Adrenal gland (tissue), 5 donors: ENCODE data around the gene SRGAP3.

Experiments
- CTCF ChIP-seq, 6 experiments: fragments of 450-650 bp in 4 of 6; fragments of 200-600 bp in 2 of 6; sonication (generic) in 1 of 6; IDR thresholded peaks; 1 replicate in 5 of 6; 2 replicates in 1 of 6; pipeline versions ENCODE4 v1.5.1 to v1.8.0; 2016 to 2021; ENCODE audit warnings: antibody characterized with exemption in 6 of 6, mild to moderate bottlenecking in 2 of 6, moderate library complexity in 1 of 6
- POLR2A ChIP-seq, 2 donors: fragments of 450-650 bp; IDR thresholded peaks; one replicate each; pipeline ENCODE4 v1.6.1; 2017; ENCODE audit warnings: antibody characterized with exemption in 2 of 2, mild to moderate bottlenecking in 2 of 2, moderate library complexity in 1 of 2
- donor health status: DM: no; HTN: no; CAD: no.

DNA sequence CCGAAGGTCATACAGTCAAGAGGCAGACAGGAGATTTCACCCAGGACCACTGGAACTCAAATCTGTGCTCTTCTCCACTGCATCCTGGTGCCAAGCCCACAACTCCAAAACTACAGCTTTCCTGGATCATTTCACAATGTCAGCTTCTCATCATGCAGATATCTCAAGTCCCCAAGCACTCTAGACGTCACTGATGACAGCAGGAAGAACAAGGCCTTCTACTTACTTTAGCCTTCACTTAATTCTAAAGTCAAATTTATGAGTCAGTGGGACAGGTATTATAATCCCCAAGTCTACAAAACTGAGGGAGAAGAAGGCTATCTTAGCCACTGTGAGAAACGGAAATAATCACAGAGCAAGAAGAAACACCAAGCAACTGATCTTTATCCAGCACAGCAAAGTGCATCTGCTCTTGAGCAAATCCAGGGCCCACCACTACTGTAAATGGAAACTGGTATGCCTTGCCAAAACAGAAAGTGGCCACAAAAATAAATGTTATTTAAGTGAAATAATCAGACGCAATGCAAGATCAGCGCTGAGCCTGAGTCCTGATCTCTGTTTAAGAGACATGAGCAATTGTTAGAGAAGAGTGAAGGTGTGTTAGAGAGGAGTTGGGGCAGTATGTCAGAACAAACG lies 287.1 kb downstream of the SRGAP3 start:
- no peak for TF ChIP-seq CTCF (IDR thresholded peaks at IDR 0.05)
- TF ChIP-seq POLR2A (IDR thresholded peaks at IDR 0.05) = no peak
